Large intestine (tissue), 3 donors: Measurements from ENCODE around the gene CYP4F22. TPM values are rescaled to one million over a fixed set of nuclear protein-coding genes. Genes with fewer than 3 reads are reported as not detected.
"Not testable (repeated sequence)": the region's sequence is repeated elsewhere in the genome, so short reads cannot be mapped to it uniquely, and the experiment has no call there.

Experiments used
- DNase-seq, 2 donors: peaks; one replicate each; pipeline versions ENCODE4 v3.0.0 to v3.0.0-alpha.2; 2013
- H3K27ac ChIP-seq: one replicate; pipeline ENCODE4 v1.5.1; 2013; ENCODE audit warnings: low read length
- H3K27me3 ChIP-seq: 2 replicates; pipeline ENCODE4 v1.6.1; 2013; ENCODE audit warnings: low read length; ENCODE audit not compliant: control insufficient read depth, insufficient read depth
- H3K36me3 ChIP-seq: 2 replicates; pipeline ENCODE4 v1.6.1; 2013; ENCODE audit warnings: low read length; ENCODE audit not compliant: control insufficient read depth, insufficient read depth
- H3K4me1 ChIP-seq: one replicate; pipeline ENCODE4 v1.6.1; 2013; ENCODE audit warnings: low read length; ENCODE audit not compliant: control insufficient read depth, insufficient read depth
- H3K4me3 ChIP-seq: one replicate; pipeline ENCODE4 v1.5.1; 2013; ENCODE audit warnings: low read length
- H3K9me3 ChIP-seq: one replicate; pipeline ENCODE4 v1.6.1; 2013; ENCODE audit warnings: mild to moderate bottlenecking, low read depth, low read length, moderate library complexity; ENCODE audit not compliant: control insufficient read depth
- WGBS: methylation state at CpG from one replicate; pipeline ENCODE4 v1.1.5; 2013; ENCODE audit warnings: low lambda C conversion rate; ENCODE audit not compliant: insufficient coverage; 5-methylcytosine and 5-hydroxymethylcytosine counted together
- polyA plus RNA-seq: library from polyadenylated mRNA; unstranded; fragments of 120-200 nt; gene quantifications from one replicate; pipeline ENCODE4 v1.2.1, GENCODE V29; 2013

CYP4F22 gene
- polyA plus RNA-seq, 1 donor = 0.04 TPM

DNA sequence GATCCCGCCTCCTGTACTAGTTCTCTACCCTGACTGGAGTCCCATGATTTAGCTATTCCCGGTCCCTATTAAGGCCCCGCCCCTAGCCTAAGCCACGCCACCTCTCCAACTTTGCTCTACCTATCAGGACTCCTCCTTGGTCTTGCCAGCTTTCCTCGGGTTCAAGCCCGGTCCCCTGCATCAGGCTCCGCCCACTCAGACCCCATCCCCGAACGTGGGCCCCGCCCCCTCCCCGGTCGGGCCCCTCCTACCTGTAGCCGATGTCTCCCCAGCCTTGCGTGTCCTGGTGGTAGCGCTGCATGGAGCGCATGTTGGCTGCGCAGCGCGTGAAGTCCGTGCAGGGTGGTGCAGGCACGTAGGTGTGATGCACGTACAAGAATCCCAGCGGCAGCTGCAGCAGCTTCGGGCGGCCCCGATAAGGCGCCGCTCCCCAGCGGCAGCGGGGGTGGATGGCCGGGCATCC lies 36.7 kb upstream of the CYP4F22 start:
- Histone ChIP-seq H3K36me3 (no peaks in the 10 kb centered on the region), H3K27ac (no peak overlapping the region), H3K4me1 (no peaks in the 10 kb centered on the region), H3K4me3 (no peak overlapping the region), H3K9me3 (peaks cover 8% of the 10 kb centered on the region), H3K27me3 (peaks cover 36% of the 10 kb centered on the region)
- no peak for DNase-seq
- WGBS = no CpG with 5 or more reads among the region's 31 CpGs

GRCh38 chr19:15473821-15474220 lies 34.5 kb upstream of the CYP4F22 start:
- not testable (repeated sequence) for H3K4me3 ChIP-seq, H3K9me3 ChIP-seq, H3K27ac ChIP-seq, H3K4me1 ChIP-seq, H3K36me3 ChIP-seq, DNase-seq
- WGBS = 100% methylated on average over 1 of the region's 4 CpGs
- peaks cover 20% of the 10 kb centered on the region for H3K27me3 ChIP-seq

DNA sequence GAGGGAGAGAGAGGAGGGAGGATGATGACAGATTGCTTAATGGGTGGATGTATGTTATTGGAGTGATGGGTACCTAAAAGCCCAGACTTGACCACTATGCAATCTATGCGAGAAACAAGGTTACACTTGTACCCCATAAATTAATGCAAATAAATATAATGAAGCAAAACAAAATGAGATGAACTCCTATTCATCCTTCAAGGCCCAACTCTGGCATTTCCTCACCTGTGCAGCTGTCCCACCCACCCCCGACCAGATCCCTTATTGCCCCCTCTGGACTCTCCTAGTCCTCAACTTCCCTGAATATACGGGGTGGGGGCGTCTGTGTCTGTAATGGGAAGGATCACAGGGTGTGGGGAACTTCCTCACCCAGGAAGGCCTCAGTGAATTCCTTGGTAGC lies 33.2 kb upstream of the CYP4F22 start:
- WGBS = 100% methylated on average over 1 of the region's 4 CpGs
- no peak overlapping the region for H3K27ac ChIP-seq
- peaks cover 8% of the 10 kb centered on the region for H3K27me3 ChIP-seq
- H3K4me3 ChIP-seq = no peak overlapping the region
- H3K36me3 ChIP-seq = no peaks in the 10 kb centered on the region
- no peaks in the 10 kb centered on the region for H3K4me1 ChIP-seq
- DNase-seq = no peak
- H3K9me3 ChIP-seq = peaks cover 8% of the 10 kb centered on the region

- Histone ChIP-seq H3K27me3 (peaks cover 8% of the 10 kb centered on the region), H3K4me1 (no peaks in the 10 kb centered on the region), H3K36me3 (no peaks in the 10 kb centered on the region), H3K27ac (no peak overlapping the region), H3K4me3 (no peak overlapping the region), H3K9me3 (peaks cover 6% of the 10 kb centered on the region)
- no peak for DNase-seq
- WGBS = no CpG with 5 or more reads among the region's 10 CpGs
Measured at GRCh38 chr19:15475611-15476010, 32.7 kb upstream of the CYP4F22 start.

DNA sequence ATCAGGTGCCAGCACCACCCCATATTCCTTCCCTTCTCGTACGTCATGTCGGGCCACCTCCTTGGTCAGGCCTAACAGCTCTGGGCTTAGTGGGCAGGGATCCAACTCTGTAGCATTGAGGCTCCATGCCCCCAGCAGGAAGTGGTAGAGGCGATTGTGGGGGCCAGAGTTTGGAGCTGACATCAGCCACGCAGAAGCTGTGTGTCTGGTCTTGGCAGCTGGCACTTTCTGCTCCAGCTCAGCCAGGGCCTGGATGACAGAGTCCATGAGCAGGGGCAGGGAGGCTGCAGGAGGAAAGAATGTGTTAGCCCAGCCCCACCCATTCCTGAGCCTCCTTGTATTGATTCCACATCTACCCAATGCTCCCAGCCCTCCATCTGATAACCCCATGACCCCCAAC lies 32.0 kb upstream of the CYP4F22 start:
- H3K4me1 ChIP-seq = no peaks in the 10 kb centered on the region
- H3K27ac ChIP-seq = no peak overlapping the region
- no CpG with 5 or more reads among the region's 5 CpGs for WGBS
- no peaks in the 10 kb centered on the region for H3K36me3 ChIP-seq
- H3K27me3 ChIP-seq = peaks cover 7% of the 10 kb centered on the region
- DNase-seq = no peak
- H3K9me3 ChIP-seq = peaks cover 6% of the 10 kb centered on the region
- no peak overlapping the region for H3K4me3 ChIP-seq

GRCh38 chr19:15479391-15480345 lies 28.7 kb upstream of the CYP4F22 start, which contains the start of gene PGLYRP2:
Gene PGLYRP2, minus strand, starts transcription at chr19:15479501. Its CDS starts 130 bp downstream, at chr19:15479371.
- no peak within 1 kb of the TSS for H3K27ac ChIP-seq
- H3K4me1 ChIP-seq = no peaks in the 10 kb centered on the region
- H3K27me3 ChIP-seq = no peaks in the 10 kb centered on the region
- no peak for DNase-seq
- no peak within 1 kb of the TSS for H3K4me3 ChIP-seq
- H3K9me3 ChIP-seq = peaks cover 2% of the 10 kb centered on the region
- no CpG with 5 or more reads among the region's 16 CpGs for WGBS
- no peaks in the 10 kb centered on the region for H3K36me3 ChIP-seq

GRCh38 chr19:15480996-15481395 lies 27.3 kb upstream of the CYP4F22 start:
- 50% methylated on average over 1 of the region's 7 CpGs for WGBS
- H3K27ac ChIP-seq = not testable (repeated sequence)

GRCh38 chr19:15485768-15486167 lies 22.6 kb upstream of the CYP4F22 start:
- H3K4me3 ChIP-seq, H3K4me1 ChIP-seq, H3K27me3 ChIP-seq, DNase-seq, H3K27ac ChIP-seq, H3K36me3 ChIP-seq, H3K9me3 ChIP-seq: not testable (repeated sequence)
- WGBS = no CpG with 5 or more reads among the region's 5 CpGs

More at GRCh38 chr19:15480996-15481395, 27.3 kb upstream of the CYP4F22 start:
- not testable (repeated sequence) for H3K4me1 ChIP-seq, H3K27me3 ChIP-seq, H3K9me3 ChIP-seq, H3K36me3 ChIP-seq, DNase-seq, H3K4me3 ChIP-seq

DNA sequence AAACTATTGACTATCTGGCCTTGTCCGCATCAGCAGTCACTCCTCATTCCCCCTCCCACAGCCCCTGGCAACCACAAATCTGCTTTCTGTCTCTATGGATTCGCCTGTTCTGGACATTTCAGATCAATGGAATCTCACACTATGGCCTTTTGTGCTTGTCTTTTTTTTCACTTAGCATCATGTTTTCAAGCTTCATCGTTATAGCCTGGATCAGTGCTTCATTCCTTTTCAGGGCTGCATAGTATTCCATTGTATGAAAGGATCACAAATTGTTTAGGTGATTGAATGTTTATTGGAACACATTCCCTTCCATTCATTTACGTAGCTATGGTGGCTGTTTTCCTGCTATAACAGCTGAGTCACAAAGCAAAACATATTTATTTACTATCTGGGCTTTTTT lies 21.3 kb upstream of the CYP4F22 start:
- no peaks in the 10 kb centered on the region for H3K4me1 ChIP-seq
- H3K27ac ChIP-seq = no peak overlapping the region
- no peaks in the 10 kb centered on the region for H3K27me3 ChIP-seq
- 92% methylated on average over 2 of the region's 4 CpGs for WGBS
- H3K9me3 ChIP-seq = peaks cover 2% of the 10 kb centered on the region
- no peaks in the 10 kb centered on the region for H3K36me3 ChIP-seq
- no peak for DNase-seq
- no peak overlapping the region for H3K4me3 ChIP-seq

GRCh38 chr19:15488489-15489226 lies 19.7 kb upstream of the CYP4F22 start:
- H3K4me1 ChIP-seq = no peaks in the 10 kb centered on the region
- no peaks in the 10 kb centered on the region for H3K27me3 ChIP-seq
- H3K27ac ChIP-seq = no peak overlapping the region
- peaks cover 2% of the 10 kb centered on the region for H3K9me3 ChIP-seq
- 90% methylated on average over 2 of the region's 13 CpGs for WGBS
- H3K4me3 ChIP-seq = no peak overlapping the region
- DNase-seq = no peak
- H3K36me3 ChIP-seq = no peaks in the 10 kb centered on the region
